GM15510 (cell line): Measurements from ENCODE around the gene TCF7L2.

Experiments used
- POLR2A ChIP-seq: IDR thresholded peaks from 3 replicates; pipeline ENCODE4 v1.6.1; 2011; ENCODE audit warnings: borderline replicate concordance; ENCODE audit not compliant: insufficient read length; ENCODE audit errors: extremely low read depth

The TCF7L2 gene

GRCh38 chr10:113140143-113141011, 190.3 kb downstream of the TCF7L2 start:
- no peak for TF ChIP-seq POLR2A

GRCh38 chr10:113142601-113143362, 192.7 kb downstream of the TCF7L2 start:
- TF ChIP-seq POLR2A: no peak

DNA sequence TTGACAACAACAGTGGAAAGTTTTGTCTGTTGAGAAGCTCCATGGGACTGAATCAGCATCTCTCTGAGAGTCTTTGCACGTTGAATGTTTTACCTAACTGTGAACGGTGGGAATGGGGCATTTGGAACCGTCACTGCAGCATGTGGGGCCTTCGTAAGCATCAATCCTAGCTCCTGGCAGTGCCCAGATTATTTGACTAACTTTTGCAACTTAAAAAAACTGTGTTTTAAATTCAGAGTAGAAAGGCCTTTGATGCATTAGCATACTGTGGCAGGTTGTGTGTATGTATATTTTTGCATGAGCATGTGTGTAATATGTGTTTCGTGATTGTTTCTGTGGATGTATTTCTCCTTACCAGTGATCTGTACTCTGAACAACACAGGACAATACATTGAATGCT, 194.5 kb downstream of the TCF7L2 start:
- no peak for TF ChIP-seq POLR2A

GRCh38 chr10:113148071-113148825, 198.2 kb downstream of the TCF7L2 start:
- no peak for TF ChIP-seq POLR2A

GRCh38 chr10:113148901-113149300, 198.9 kb downstream of the TCF7L2 start:
- no peak for TF ChIP-seq POLR2A

GRCh38 chr10:113149626-113150025, 199.6 kb downstream of the TCF7L2 start:
- TF ChIP-seq POLR2A: no peak

DNA sequence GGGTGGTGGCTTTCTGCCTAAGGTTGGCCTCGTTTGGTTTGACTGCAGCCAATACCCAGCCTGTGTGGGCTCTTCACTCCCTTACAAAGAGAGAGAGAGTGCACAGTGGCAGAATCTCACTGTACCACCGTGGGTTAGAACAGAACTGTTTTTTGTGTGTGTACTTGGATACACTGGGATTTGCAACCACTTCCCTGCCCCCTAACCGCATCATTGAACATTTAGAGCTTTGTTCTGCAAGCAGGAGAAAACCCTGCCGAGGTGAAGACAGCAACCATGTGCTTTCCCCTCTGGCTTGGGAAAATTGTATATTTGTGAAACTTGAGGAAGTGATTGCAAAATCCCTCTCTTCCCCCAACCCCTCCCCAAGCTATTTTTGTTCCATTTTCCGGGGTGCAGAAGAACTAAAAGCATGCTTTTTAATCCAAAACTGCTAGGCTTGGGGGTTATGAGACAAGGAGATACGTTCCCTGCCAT, 201.2 kb downstream of the TCF7L2 start:
- TF ChIP-seq POLR2A: no peak

GRCh38 chr10:113153493-113154102, 203.6 kb downstream of the TCF7L2 start:
- no peak for TF ChIP-seq POLR2A

DNA sequence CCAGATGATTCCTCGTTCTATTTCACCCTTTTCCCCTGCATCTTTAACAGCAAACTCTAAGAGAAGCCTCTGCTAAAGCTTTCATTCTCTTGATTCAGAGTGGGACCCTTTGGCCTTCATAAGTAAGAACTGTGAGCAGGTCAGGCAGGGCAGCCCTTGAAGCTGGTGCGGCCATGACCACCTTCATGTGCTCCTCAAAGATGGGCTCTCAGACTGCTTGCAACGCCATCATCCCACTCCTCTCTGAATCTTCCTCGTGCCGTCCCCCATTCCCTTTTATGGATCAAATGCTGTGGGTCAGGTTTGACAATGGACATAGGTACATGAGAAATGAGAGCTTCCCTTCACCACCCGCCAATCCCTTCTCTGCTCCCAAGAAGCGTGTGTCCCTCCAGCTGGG, 207.4 kb downstream of the TCF7L2 start:
- TF ChIP-seq POLR2A: no peak

DNA sequence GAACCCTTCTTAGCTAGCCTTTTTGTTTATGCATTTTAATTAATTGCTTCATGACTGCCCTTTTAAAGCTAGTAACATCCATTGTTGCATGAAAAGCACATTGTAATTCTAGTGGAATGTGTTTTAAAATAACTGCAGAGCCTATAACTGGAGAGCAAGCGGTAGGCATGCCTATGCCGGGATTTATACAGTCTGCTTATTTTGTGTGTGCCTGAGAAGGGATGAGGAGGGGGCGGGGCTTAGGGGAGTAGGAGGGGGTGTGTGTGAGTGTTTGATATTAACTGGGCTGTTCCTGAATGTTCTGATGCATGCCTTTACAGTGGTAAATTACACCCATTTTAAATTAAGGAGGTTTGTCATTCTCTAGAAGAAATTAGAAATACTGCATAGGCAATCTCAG, 208.1 kb downstream of the TCF7L2 start:
- TF ChIP-seq POLR2A: no peak

DNA sequence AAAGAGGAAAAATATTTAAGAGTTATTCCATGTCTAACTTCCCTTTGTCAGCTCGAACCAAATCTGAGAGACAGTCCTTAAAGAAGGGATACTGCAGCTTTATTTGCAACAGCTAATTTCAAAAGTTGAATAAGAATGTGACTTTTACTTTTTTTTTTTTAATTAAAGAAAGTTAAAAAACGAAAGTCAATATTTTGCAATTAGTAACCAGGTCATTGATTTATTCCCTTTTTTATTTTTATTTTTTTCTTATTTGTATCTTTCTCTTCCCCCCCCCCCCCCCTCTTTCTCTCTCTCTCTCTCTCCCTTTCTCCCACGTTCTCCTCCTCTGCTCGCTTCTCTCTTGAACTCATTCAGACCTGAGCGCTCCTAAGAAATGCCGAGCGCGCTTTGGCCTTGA, 209.5 kb downstream of the TCF7L2 start:
- TF ChIP-seq POLR2A: no peak

- no peak for TF ChIP-seq POLR2A
These were observed 210.6 kb downstream of the TCF7L2 start for GRCh38 chr10:113160641-113161040.

DNA sequence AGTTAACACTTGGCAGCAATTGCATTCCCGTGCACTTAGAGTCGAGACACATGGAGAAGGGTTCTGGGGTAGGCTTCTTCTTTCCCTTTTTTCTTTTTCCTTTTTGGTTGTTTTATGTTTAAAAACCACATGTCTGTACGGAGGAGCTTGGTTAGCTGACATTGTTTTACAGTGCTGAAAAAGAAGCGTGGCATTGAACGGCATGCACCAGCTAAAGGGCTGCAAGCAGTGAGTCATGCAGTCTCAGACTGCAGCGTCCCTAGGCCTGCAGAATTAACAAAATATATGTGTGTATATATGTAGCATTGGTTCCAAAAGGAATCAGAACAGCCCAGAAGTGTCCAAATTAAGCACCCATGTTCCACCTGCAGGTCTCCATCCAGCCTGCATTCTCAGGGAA, 211.0 kb downstream of the TCF7L2 start:
- no peak for TF ChIP-seq POLR2A

DNA sequence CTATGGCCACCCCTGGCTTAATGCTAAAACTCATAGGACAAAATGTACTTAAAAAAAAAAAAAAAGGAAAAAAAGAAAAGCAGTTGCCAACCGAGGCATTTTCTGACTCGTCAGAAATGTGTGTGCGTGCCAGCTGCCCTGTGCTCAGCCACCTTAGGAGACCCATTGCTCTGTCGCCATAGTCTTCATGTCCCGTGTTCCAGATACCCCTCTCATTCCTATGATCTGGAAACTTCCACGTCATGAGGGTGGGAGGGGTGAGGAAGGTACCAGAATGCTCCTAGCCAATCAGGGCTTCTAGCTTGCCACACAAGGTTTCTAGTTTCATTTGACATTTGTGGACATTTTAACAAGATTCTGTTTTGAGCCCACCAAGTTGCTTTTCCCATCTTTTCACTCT, 212.9 kb downstream of the TCF7L2 start:
- no peak for TF ChIP-seq POLR2A
